Breast epithelium (tissue), 4 donors: Measurements from ENCODE around the gene PGK2. TPM values are rescaled to one million over a fixed set of nuclear protein-coding genes. Genes with fewer than 3 reads are reported as not detected.

Experiments used
- DNase-seq, 2 donors: peaks; one replicate each; pipeline ENCODE4 v3.0.0-alpha.2; 2019; ENCODE audit warnings: low spot score in 2 of 2
- H3K27ac ChIP-seq, 2 donors: fragments of 200-600 bp; sonication (generic) in 1 of 2; one replicate each; pipeline ENCODE4 v1.5.1; 2016 to 2019; ENCODE audit warnings: mild to moderate bottlenecking in 1 of 2
- H3K27me3 ChIP-seq, 2 donors: fragments of 200-600 bp; sonication (generic) in 1 of 2; one replicate each; pipeline versions ENCODE4 v1.5.1 to v1.6.0; 2017 to 2019; ENCODE audit warnings: control low read depth in 1 of 2, mild to moderate bottlenecking in 1 of 2
- H3K36me3 ChIP-seq: fragments of 200-600 bp; one replicate; pipeline ENCODE4 v1.5.1; 2019
- H3K4me1 ChIP-seq, 2 donors: fragments of 200-600 bp; sonication (generic); one replicate each; pipeline ENCODE4 v1.5.1; 2016 to 2019; ENCODE audit warnings: control low read depth in 1 of 2
- H3K4me3 ChIP-seq, 3 donors: fragments of 200-600 bp; sonication (generic); 1 replicate in 2 of 3; 2 replicates in 1 of 3; pipeline ENCODE4 v1.5.1; 2016 to 2019; ENCODE audit warnings: mild to moderate bottlenecking in 3 of 3, moderate library complexity in 2 of 3
- H3K9me3 ChIP-seq, 2 donors: fragments of 200-600 bp; sonication (generic) in 1 of 2; one replicate each; pipeline ENCODE4 v1.5.1; 2016 to 2019; ENCODE audit warnings: control low read depth in 1 of 2
- CTCF ChIP-seq, 3 donors: fragments of 450-650 bp; IDR thresholded peaks; one replicate each; pipeline ENCODE4 v1.5.1; 2016 to 2017; ENCODE audit warnings: antibody characterized with exemption in 3 of 3, mild to moderate bottlenecking in 3 of 3, moderate library complexity in 3 of 3
- POLR2A ChIP-seq: fragments of 450-650 bp; IDR thresholded peaks from one replicate; pipeline ENCODE4 v1.6.1; 2016; ENCODE audit warnings: antibody characterized with exemption, mild to moderate bottlenecking, moderate library complexity
- POLR2AphosphoS5 ChIP-seq, 3 donors: sonication (generic); formaldehyde crosslinking; IDR thresholded peaks; one replicate each; pipeline ENCODE4 v1.6.1; 2017; ENCODE audit warnings: antibody characterized with exemption in 3 of 3
- intact Hi-C: fragments of 100-400 bp; cut with DNase I; formaldehyde crosslinking; loops from one replicate; pipeline ENCODE4 v1.15.1; 2023; ENCODE audit warnings: low total_unique reads
- total RNA-seq, 3 donors: library from RNA; depleted of rRNA; stranded (reverse); fragments of >200 nt; gene quantifications; one replicate each; pipeline ENCODE4 v1.1.0, GENCODE V29; 2016

The PGK2 gene
- total RNA-seq, 3 donors from 2014 or later = not detected

DNA sequence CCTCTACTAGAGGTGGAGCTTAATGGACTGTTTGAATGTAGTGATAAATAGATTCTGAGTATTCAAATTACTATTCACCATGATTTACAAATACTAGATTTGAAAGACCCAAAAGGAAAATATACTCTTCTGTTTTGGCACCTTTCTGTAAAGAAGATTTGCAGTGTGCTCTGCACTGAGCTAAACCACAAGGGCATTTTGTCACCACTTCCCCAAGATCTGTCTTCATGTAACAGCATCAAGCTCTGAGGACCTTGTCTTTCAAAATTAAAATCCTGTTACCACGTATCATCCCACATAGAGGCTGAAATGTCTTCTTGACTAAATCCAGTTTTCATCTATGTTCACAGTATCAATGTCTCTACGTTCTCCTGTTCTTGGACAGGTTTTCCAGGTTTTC, 3.3 kb upstream of the PGK2 start:
- TF ChIP-seq POLR2AphosphoS5 (IDR thresholded peaks at IDR 0.05) (no peak), POLR2A (no peak), CTCF (IDR thresholded peaks at IDR 0.05) (no peak)
- H3K9me3 ChIP-seq = no peaks in the 10 kb centered on the region
- intact Hi-C loops = no loop called here
- no peaks in the 10 kb centered on the region for H3K36me3 ChIP-seq
- H3K27me3 ChIP-seq = no peaks in the 10 kb centered on the region
- H3K27ac ChIP-seq = no peak overlapping the region
- DNase-seq = no peak
- no peaks in the 10 kb centered on the region for H3K4me1 ChIP-seq
- no peak overlapping the region for H3K4me3 ChIP-seq

- no peak overlapping the region for H3K4me3 ChIP-seq
- H3K27me3 ChIP-seq = no peaks in the 10 kb centered on the region
- TF ChIP-seq POLR2A (no peak), CTCF (IDR thresholded peaks at IDR 0.05) (no peak), POLR2AphosphoS5 (IDR thresholded peaks at IDR 0.05) (no peak)
- H3K4me1 ChIP-seq = no peaks in the 10 kb centered on the region
- DNase-seq = no peak
- H3K9me3 ChIP-seq = no peaks in the 10 kb centered on the region
- intact Hi-C loops = no loop called here
- no peaks in the 10 kb centered on the region for H3K36me3 ChIP-seq
- no peak overlapping the region for H3K27ac ChIP-seq
Measured at GRCh38 chr6:49784272-49784671, 2.8 kb downstream of the PGK2 start.

- Histone ChIP-seq H3K27me3 (no peaks in the 10 kb centered on the region), H3K9me3 (no peaks in the 10 kb centered on the region), H3K4me3 (no peak overlapping the region), H3K4me1 (no peaks in the 10 kb centered on the region), H3K27ac (no peak overlapping the region), H3K36me3 (no peaks in the 10 kb centered on the region)
- intact Hi-C loops = no loop called here
- DNase-seq = no peak
- TF ChIP-seq POLR2A (no peak), CTCF (IDR thresholded peaks at IDR 0.05) (no peak), POLR2AphosphoS5 (IDR thresholded peaks at IDR 0.05) (no peak)
Measured at GRCh38 chr6:49782725-49783124, 4.4 kb downstream of the PGK2 start.

GRCh38 chr6:49782293-49782692, 4.8 kb downstream of the PGK2 start:
- Histone ChIP-seq H3K4me3 (no peak overlapping the region), H3K9me3 (no peaks in the 10 kb centered on the region), H3K27me3 (no peaks in the 10 kb centered on the region), H3K36me3 (no peaks in the 10 kb centered on the region), H3K27ac (no peak overlapping the region), H3K4me1 (no peaks in the 10 kb centered on the region)
- no peak for TF ChIP-seq CTCF (IDR thresholded peaks at IDR 0.05)
- no peak for TF ChIP-seq POLR2A
- no peak for TF ChIP-seq POLR2AphosphoS5 (IDR thresholded peaks at IDR 0.05)
- intact Hi-C loops = no loop called here
- no peak for DNase-seq

- DNase-seq = no peak
- H3K4me3 ChIP-seq = no peak overlapping the region
- no peak overlapping the region for H3K27ac ChIP-seq
- no peaks in the 10 kb centered on the region for H3K36me3 ChIP-seq
- TF ChIP-seq CTCF (IDR thresholded peaks at IDR 0.05) (no peak), POLR2AphosphoS5 (IDR thresholded peaks at IDR 0.05) (no peak), POLR2A (no peak)
- H3K4me1 ChIP-seq = no peaks in the 10 kb centered on the region
- H3K9me3 ChIP-seq = no peaks in the 10 kb centered on the region
- no peaks in the 10 kb centered on the region for H3K27me3 ChIP-seq
- intact Hi-C loops = no loop called here
Measured at GRCh38 chr6:49776444-49776843, 10.6 kb downstream of the PGK2 start.
